Neuronal stem cell (in vitro differentiated cells): ENCODE data around the gene L3MBTL4.
"Not testable (repeated sequence)": the region's sequence is repeated elsewhere in the genome, so short reads cannot be mapped to it uniquely, and the experiment has no call there.

Source experiments
- DNase-seq: peaks from one replicate; pipeline ENCODE4 v3.0.0-alpha.2; 2013; ENCODE audit warnings: low spot score
- H2AFZ ChIP-seq: one replicate; pipeline ENCODE4 v1.6.1; 2013; ENCODE audit warnings: mild to moderate bottlenecking, low read length, inconsistent platforms
- H2AK5ac ChIP-seq: 2 replicates; pipeline ENCODE4 v1.6.1; 2013; ENCODE audit warnings: low read depth, mild to moderate bottlenecking, inconsistent platforms, low read length, moderate library complexity, mixed read lengths
- H2BK120ac ChIP-seq: 2 replicates; pipeline ENCODE4 v1.6.1; 2013; ENCODE audit warnings: low read depth, mild to moderate bottlenecking, inconsistent platforms, low read length, moderate library complexity, mixed read lengths
- H2BK12ac ChIP-seq: one replicate; pipeline ENCODE4 v1.6.1; 2013; ENCODE audit warnings: low read length, inconsistent platforms
- H2BK15ac ChIP-seq: 2 replicates; pipeline ENCODE4 v1.6.1; 2013; ENCODE audit warnings: mild to moderate bottlenecking, low read length, inconsistent platforms, mixed read lengths
- H2BK5ac ChIP-seq: one replicate; pipeline ENCODE4 v1.6.1; 2013; ENCODE audit warnings: inconsistent platforms, mild to moderate bottlenecking, low read length, moderate library complexity
- H3K14ac ChIP-seq: one replicate; pipeline ENCODE4 v1.6.1; 2013; ENCODE audit warnings: low read length, inconsistent platforms
- H3K18ac ChIP-seq: 2 replicates; pipeline ENCODE4 v1.6.1; 2013; ENCODE audit warnings: low read length, inconsistent platforms
- H3K23ac ChIP-seq: 2 replicates; pipeline ENCODE4 v1.6.1; 2013; ENCODE audit warnings: low read depth, mild to moderate bottlenecking, mixed read lengths, low read length, inconsistent platforms; ENCODE audit not compliant: poor library complexity
- H3K27ac ChIP-seq: replicated peaks from 3 replicates; pipeline ENCODE4 v1.5.1; 2013; ENCODE audit warnings: low read length, inconsistent platforms
- H3K27me3 ChIP-seq, 3 experiments: 2 replicates each; pipeline ENCODE4 v1.6.1; 2013; ENCODE audit warnings: low read length in 3 of 3, mild to moderate bottlenecking in 2 of 3, inconsistent platforms in 1 of 3, low read depth in 1 of 3, mixed read lengths in 1 of 3, moderate library complexity in 1 of 3; ENCODE audit not compliant: control insufficient read depth in 3 of 3, insufficient read depth in 3 of 3
- H3K36me3 ChIP-seq, 2 donors: replicated peaks in 1 of 2; 2 replicates each; pipeline ENCODE4 v1.6.1; 2013; ENCODE audit warnings: low read length in 2 of 2; ENCODE audit not compliant: control insufficient read depth in 2 of 2, insufficient read depth in 2 of 2
- H3K4ac ChIP-seq: 2 replicates; pipeline ENCODE4 v1.6.1; 2013; ENCODE audit warnings: inconsistent platforms, mild to moderate bottlenecking, low read length, moderate library complexity
- H3K4me1 ChIP-seq, 2 donors: 1 replicate in 1 of 2; 2 replicates in 1 of 2; pipeline ENCODE4 v1.6.1; 2013; ENCODE audit warnings: low read length in 2 of 2, low read depth in 1 of 2; ENCODE audit not compliant: control insufficient read depth in 2 of 2, insufficient read depth in 1 of 2
- H3K4me2 ChIP-seq: one replicate; pipeline ENCODE4 v1.6.1; 2013; ENCODE audit warnings: mild to moderate bottlenecking, low read length, inconsistent platforms; ENCODE audit not compliant: insufficient read depth, poor library complexity, severe bottlenecking
- H3K4me3 ChIP-seq, 2 donors: 2 replicates each; pipeline ENCODE4 v1.5.1; 2013; ENCODE audit warnings: low read length in 2 of 2, mild to moderate bottlenecking in 2 of 2, inconsistent platforms in 1 of 2, moderate library complexity in 1 of 2
- H3K79me1 ChIP-seq: one replicate; pipeline ENCODE4 v1.6.1; 2013; ENCODE audit warnings: low read depth, mild to moderate bottlenecking, inconsistent platforms, low read length, moderate library complexity
- H3K9ac ChIP-seq: one replicate; pipeline ENCODE4 v1.6.1; 2013; ENCODE audit warnings: mild to moderate bottlenecking, low read depth, low read length, inconsistent platforms; ENCODE audit not compliant: poor library complexity
- H3K9me3 ChIP-seq, 2 donors: replicated peaks in 1 of 2; 2 replicates each; pipeline versions ENCODE3 to v1.6.1; 2013; ENCODE audit warnings: low read length in 2 of 2, mild to moderate bottlenecking in 2 of 2, inconsistent platforms in 1 of 2, low read depth in 1 of 2, mixed read lengths in 1 of 2, moderate library complexity in 1 of 2; ENCODE audit not compliant: control insufficient read depth in 2 of 2, insufficient read depth in 1 of 2
- H4K8ac ChIP-seq: one replicate; pipeline ENCODE4 v1.6.1; 2013; ENCODE audit warnings: low read depth, mild to moderate bottlenecking, inconsistent platforms, low read length, moderate library complexity
- H4K91ac ChIP-seq: one replicate; pipeline ENCODE4 v1.6.1; 2013; ENCODE audit warnings: low read length, low read depth, mild to moderate bottlenecking, inconsistent platforms; ENCODE audit not compliant: poor library complexity
- WGBS, 2 donors: extraction: QIAGEN DNeasy Blood & Tissue Kit; methylation state at CpG; one replicate each; pipeline ENCODE4 v1.1.7; 2013; ENCODE audit warnings: missing lambda C conversion rate in 2 of 2, mixed read lengths in 1 of 2; ENCODE audit not compliant: insufficient read length in 2 of 2, insufficient replicate concordance in 1 of 2; ENCODE audit errors: extremely low coverage in 2 of 2; 5-methylcytosine and 5-hydroxymethylcytosine counted together

The L3MBTL4 gene

DNA sequence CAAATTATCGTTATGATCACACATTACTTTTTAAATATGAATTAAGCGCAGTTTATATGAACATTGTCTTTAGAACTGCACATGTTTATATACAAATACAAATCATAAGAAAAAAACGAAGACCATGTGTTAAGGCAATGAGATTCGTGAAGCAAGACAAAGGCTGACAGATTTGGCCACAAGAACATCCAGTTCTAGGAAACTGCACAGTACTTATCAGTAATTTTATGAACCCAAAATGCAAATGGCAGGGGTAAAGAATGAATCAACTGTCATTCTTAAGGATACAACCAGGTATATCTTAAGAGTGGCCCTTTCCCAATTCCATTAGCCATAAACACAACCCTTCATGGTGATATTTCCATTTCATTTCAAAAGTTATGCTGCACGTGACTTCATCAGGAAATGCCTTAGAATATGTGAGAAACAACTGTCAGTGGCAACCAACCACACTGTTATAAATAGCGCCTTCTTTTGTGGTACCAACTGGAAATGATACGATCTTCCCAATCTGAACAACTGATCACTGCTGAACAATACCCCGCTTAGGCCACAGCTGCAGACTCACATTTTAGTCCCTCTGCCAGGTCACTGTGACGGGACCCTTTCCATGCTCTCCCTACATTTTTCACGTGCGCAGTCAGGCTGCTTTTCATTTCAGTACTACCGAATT lies 144.9 kb downstream of the L3MBTL4 start:
- H2AFZ ChIP-seq: no peak overlapping the region
- H3K36me3 ChIP-seq: no peaks in the 10 kb centered on the region
- H3K79me1 ChIP-seq: no peaks in the 10 kb centered on the region
- no peak overlapping the region for H3K14ac ChIP-seq
- no peak overlapping the region for H3K18ac ChIP-seq
- no peak overlapping the region for H3K27ac ChIP-seq
- H3K4me3 ChIP-seq: no peak overlapping the region
- no peak overlapping the region for H2BK120ac ChIP-seq
- no peak overlapping the region for H2BK5ac ChIP-seq
- H3K4me2 ChIP-seq: no peak overlapping the region
- no peak overlapping the region for H3K4ac ChIP-seq
- peaks cover 0 to 2% of the 10 kb centered on the region in 2 donors for H3K4me1 ChIP-seq
- no peaks in the 10 kb centered on the region for H3K9me3 ChIP-seq
- DNase-seq: no peak
- H2AK5ac ChIP-seq: no peak overlapping the region
- WGBS, 2 donors: no CpG with 5 or more reads among the region's 12 CpGs
- no peak overlapping the region for H2BK15ac ChIP-seq
- H3K23ac ChIP-seq: no peak overlapping the region
- H4K91ac ChIP-seq: no peak overlapping the region
- no peak overlapping the region for H2BK12ac ChIP-seq
- H3K27me3 ChIP-seq: peaks cover 0 to 5% (median 4%) of the 10 kb centered on the region in 3 experiments
- no peak overlapping the region for H4K8ac ChIP-seq
- no peak overlapping the region for H3K9ac ChIP-seq

- no peak for DNase-seq
- no peaks in the 10 kb centered on the region for H3K36me3 ChIP-seq
- no peak overlapping the region for H2BK120ac ChIP-seq
- no peak overlapping the region for H3K27ac ChIP-seq
- no CpG with 5 or more reads among the region's 3 CpGs for WGBS, 2 donors
- no peak overlapping the region for H3K18ac ChIP-seq
- H2BK12ac ChIP-seq: no peak overlapping the region
- no peak overlapping the region for H4K8ac ChIP-seq
- no peak overlapping the region for H2AFZ ChIP-seq
- H2BK5ac ChIP-seq: no peak overlapping the region
- peaks cover 0 to 5% (median 0%) of the 10 kb centered on the region in 3 experiments for H3K27me3 ChIP-seq
- no peak overlapping the region for H3K14ac ChIP-seq
- no peak overlapping the region for H3K4me3 ChIP-seq
- H3K4me1 ChIP-seq: no peaks in the 10 kb centered on the region
- H2AK5ac ChIP-seq: no peak overlapping the region
- H3K4ac ChIP-seq: no peak overlapping the region
- H3K23ac ChIP-seq: no peak overlapping the region
- no peaks in the 10 kb centered on the region for H3K79me1 ChIP-seq
- no peak overlapping the region for H3K4me2 ChIP-seq
- H2BK15ac ChIP-seq: no peak overlapping the region
- no peaks in the 10 kb centered on the region for H3K9me3 ChIP-seq
- H4K91ac ChIP-seq: no peak overlapping the region
- H3K9ac ChIP-seq: no peak overlapping the region
These were observed 148.5 kb downstream of the L3MBTL4 start for GRCh38 chr18:6266212-6266611.

DNA sequence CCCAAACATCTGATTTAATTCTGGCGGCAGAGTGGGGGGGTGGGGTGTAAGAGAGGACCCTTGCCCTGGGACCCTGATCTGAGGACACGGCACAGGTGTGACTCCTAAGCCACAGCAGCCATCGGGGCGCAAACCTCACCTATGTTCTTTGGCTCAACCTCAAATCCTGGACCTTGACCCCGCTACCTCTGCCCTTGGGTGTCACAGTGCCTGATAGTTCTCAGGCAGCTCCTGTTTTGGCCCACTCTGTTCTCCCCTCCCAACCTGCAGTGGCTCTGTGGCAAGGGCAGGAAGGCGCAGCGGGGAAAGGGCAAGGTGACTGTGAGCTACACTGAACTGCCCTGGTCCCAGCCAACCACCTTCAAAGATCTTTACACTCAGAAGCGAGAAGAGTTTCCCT lies 152.8 kb downstream of the L3MBTL4 start:
- Histone ChIP-seq H3K14ac (no peak overlapping the region), H2BK5ac (no peak overlapping the region), H3K27me3 (no peaks in the 10 kb centered on the region), H3K23ac (no peak overlapping the region), H3K36me3 (no peaks in the 10 kb centered on the region), H2BK15ac (no peak overlapping the region), H2BK120ac (no peak overlapping the region), H2BK12ac (no peak overlapping the region), H3K4me3 (peak overlapping the region in 1 of 2 donors; percentile 29), H3K4ac (no peak overlapping the region), H4K91ac (no peak overlapping the region), H3K4me2 (no peak overlapping the region), H2AFZ (no peak overlapping the region), H2AK5ac (no peak overlapping the region), H3K79me1 (no peaks in the 10 kb centered on the region), H3K18ac (no peak overlapping the region), H3K9me3 (peaks cover 0 to 10% of the 10 kb centered on the region in 2 donors), H3K4me1 (no peaks in the 10 kb centered on the region), H3K9ac (no peak overlapping the region), H3K27ac (no peak overlapping the region), H4K8ac (no peak overlapping the region)
- DNase-seq: no peak
- WGBS, 2 donors: no CpG with 5 or more reads among the region's 8 CpGs

GRCh38 chr18:6259324-6259723 lies 155.4 kb downstream of the L3MBTL4 start:
- H2BK120ac ChIP-seq, H2BK15ac ChIP-seq, H3K9me3 ChIP-seq, H3K27ac ChIP-seq, H3K4ac ChIP-seq, H2AK5ac ChIP-seq, H3K14ac ChIP-seq, H2AFZ ChIP-seq, H2BK5ac ChIP-seq, H3K23ac ChIP-seq, H3K4me3 ChIP-seq, H2BK12ac ChIP-seq, DNase-seq, H3K9ac ChIP-seq, H4K8ac ChIP-seq, H3K4me2 ChIP-seq, H4K91ac ChIP-seq, H3K4me1 ChIP-seq, H3K27me3 ChIP-seq, H3K18ac ChIP-seq, H3K36me3 ChIP-seq, H3K79me1 ChIP-seq: not testable (repeated sequence)
- WGBS, 2 donors: no CpG with 5 or more reads among the region's 1 CpG
